HG02884 (cell line): ENCODE data around the gene LMTK2.

Experiments
- ATAC-seq: cut with Tn5 transposase; IDR thresholded peaks from one replicate; pipeline ENCODE4 v1.9.1; 2021; ENCODE audit warnings: mild to moderate bottlenecking, moderate library complexity; ENCODE audit not compliant: unreplicated experiment

LMTK2 gene

GRCh38 chr7:98200364-98200763 is 93.7 kb downstream of the LMTK2 start:
- peak; percentile 41 for ATAC-seq

GRCh38 chr7:98202367-98203195 is 95.9 kb downstream of the LMTK2 start:
- ATAC-seq: peak; percentile 85

DNA sequence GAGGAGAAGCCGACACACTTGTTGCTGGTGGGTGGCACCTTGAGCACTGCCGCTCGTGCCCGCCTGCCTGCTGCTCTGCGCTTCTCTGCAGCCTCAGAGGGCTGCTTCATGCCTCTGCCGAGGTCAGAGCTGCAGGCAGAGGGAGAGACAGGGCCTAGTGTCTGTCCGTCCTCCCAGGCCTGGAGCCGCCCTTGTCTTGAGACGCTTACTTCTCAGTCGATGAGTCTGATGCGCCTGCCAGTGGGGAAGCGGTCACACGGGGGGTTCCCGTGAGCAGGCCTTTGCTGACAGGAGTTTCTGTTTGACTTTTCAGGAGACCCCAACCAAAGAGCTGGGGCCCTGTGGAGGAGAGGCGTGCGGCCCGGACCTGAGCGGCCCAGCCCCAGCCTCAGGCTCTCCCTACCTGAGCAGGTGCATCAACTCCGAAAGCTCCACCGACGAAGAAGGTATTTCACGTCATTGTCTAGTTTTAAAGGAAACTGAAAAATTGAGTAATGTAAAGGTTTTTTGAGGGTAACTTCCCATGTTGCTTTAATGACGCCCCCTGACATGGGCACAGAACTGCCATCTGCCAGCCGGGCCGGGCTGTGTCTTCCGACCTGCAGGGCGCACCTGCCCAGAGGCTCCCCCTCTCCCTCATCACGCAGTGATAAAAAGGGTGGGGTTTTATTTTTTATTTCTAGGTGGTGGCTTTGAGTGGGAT is 96.8 kb downstream of the LMTK2 start:
- ATAC-seq: no peak

DNA sequence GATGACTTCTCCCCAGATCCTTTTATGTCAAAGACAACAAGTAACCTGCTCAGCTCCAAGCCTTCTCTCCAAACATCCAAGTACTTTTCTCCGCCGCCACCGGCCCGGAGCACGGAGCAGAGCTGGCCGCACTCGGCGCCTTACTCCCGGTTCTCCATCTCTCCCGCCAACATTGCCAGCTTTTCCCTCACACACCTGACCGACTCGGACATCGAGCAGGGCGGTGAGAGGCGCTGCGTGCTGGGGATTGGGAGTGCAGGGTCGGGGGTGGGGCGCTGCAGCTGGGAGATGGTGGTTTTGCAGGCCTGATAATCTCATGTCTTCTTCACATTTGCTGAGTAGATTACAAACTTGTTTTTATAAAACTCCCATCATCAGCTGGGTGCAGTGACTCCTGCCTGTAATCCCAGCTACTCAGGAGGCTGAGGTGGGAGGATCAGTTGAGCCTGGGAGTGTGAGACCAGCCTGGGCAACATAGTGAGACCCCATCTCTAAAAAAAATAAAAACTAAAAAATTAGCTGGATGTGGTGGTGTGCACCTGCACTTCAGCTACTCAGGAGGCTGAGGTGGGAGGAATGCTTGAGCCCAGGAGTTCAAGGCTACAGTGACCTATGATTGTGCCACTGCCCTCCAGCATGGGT is 97.4 kb downstream of the LMTK2 start:
- no peak for ATAC-seq

GRCh38 chr7:98204670-98205069 is 98.0 kb downstream of the LMTK2 start:
- no peak for ATAC-seq

DNA sequence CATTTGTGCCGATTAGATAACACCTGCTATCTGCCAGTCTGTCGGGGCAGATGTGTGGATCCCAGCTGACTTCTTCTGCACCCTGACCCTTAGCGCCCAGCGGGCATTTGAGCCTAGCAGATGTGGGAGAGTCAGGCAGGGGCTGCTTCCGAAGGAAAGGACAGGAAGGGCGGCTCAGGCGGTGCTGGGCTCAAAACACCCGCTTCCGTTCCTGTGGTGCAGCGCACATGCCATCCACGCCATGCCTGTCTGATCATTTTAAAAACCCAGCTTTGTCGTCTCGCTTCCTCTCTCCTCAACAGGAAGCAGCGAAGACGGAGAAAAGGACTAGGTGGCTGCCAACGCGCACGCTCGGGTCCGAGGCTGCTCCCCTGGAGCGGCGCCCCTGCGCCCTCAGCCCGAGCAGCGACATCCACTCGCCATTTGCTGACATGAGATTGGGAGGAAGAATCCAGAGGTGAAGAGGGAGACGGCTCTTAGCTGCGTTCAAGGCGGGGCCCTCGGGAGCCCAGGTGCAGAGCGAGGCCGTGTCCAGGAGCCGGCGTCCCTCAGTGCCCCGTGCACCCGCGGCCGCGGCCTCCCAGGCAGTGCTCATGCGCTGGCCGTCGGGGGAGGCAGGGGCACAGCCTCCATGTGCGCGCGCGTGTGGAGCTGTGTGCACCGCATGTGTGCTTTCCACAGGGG is 98.6 kb downstream of the LMTK2 start:
- no peak for ATAC-seq

GRCh38 chr7:98206451-98207330 is 100.0 kb downstream of the LMTK2 start:
- ATAC-seq: no peak

DNA sequence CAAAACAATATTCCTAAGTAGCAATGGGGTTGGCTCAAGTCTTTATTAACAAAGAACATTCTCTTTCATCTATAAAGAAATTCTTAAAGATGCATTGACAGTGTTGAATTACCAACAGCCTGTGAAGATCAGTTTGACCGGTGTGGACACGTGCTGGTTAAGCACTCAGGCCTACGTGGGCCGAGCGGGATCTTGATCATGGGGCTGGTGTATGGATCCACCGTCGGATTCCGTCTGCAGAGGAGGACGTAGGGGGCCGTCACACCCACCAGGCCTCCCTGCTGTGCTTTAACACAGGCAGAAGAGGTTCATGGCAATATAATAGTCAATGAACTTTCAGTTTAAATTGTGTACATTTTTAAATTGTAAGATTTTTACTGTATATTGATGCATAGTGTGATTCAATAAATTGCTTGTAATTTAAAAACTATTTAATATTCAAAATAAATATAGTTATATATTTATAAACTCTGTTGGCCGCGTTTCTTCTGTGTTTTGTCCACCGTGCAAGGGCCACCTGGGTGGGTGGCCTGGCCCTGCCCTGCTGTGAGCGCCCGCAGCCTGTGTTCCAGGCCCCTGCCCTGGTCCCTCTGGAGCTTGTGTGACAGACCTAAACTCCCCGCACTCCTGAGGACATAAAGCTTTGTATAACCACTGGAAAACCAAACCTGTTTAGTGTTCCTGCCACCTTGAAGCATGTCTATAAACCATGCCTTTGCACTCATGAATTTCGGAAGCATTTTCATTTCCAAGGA is 102.7 kb downstream of the LMTK2 start:
- no peak for ATAC-seq

GRCh38 chr7:98210513-98211220 is 104.0 kb downstream of the LMTK2 start:
- ATAC-seq: no peak

DNA sequence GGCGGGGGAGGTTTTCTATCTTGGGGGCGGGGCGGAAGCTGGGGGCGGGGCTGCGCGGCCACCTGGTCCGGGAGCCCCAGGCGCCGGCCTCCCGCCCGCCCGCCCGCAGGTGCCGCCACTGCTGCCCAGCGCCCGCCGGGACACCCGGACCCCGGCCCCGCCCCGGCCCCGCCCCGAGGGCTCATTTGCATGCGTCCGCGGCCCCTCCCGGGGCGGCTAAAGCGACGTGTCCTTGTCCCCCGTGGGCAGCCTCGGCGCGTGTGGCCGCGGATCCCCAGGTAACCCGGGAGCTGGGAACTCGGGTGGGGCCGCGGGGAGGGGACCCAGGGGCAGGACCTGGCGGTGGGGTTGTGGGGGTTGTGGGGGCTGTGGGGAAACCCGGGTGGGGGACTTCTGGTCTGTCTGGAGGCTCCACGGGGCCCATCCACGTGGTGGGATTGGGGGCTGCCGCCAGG is 104.6 kb downstream of the LMTK2 start, which contains the start of gene BHLHA15:
Gene BHLHA15, plus strand, starts transcription at position 219 of the 455 bp plus-strand sequence. CDS start 871 bp downstream, outside the sequence.
- no peak for ATAC-seq

DNA sequence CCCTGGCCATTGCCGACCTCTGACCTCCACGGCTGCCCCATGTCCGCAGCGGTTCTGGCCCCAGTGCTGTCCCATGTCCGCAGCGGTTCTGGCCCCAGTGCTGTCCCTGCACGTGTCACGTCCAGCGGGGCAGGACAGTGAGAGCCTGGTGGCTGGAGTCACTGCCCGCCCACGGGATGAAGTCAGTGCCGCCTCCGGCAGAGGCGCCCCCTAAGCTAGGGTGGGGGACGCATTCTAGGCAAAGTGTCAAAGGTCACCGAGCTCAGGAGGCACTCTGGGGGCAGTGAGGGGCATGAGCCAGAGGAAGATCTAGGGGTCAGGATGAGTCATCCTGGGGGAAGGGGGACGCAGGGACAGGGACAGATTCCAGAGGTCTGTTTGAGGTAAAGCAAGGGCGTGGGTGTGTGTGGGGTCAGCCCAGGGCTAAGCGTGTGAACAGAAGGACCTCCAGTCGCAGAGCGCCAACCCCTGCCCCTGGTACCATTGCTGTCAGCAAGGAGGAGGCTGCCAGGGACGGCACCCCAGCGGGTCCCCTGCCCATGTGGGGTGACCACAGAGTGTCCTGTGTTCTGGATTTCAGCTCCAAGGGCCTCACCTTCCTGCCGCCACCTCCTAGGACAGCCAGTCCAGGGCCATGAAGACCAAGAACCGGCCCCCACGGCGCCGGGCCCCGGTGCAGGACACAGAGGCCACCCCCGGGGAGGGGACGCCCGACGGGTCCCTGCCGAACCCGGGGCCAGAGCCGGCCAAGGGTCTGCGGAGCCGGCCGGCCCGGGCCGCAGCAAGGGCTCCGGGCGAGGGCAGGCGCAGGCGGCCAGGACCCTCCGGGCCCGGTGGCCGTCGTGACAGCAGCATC is 105.2 kb downstream of the LMTK2 start:
- ATAC-seq: no peak

GRCh38 chr7:98212532-98213041 is 105.9 kb downstream of the LMTK2 start:
- no peak for ATAC-seq

DNA sequence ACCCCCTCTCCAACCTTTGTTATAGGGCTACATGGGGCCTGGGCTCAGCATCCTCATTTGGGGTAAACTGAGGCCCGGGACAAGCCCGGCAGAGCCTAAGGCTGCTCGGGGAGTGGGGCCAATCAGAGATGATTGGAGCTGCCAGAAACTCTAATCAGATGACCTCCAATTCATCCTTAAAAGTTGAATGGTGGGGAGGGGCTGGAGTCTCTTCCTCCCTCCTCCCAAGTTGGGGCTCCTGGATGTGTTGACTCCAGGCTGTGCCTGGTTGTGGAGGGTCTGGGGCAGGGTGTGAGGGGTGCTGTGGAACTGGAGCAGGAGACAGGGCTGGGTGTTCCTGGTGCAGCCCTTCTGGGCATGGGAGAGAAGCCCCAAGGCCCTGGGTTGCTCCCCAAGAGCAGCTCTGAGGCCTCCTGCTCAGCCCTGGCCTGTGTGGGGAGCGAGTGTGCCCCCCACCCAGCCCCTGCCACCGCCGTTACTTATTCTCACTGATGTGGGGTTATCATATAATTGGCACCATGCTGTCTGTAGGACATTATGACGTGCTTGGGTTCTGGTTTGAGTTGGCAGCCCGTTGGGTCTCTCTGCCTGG is 106.7 kb downstream of the LMTK2 start:
- no peak for ATAC-seq

DNA sequence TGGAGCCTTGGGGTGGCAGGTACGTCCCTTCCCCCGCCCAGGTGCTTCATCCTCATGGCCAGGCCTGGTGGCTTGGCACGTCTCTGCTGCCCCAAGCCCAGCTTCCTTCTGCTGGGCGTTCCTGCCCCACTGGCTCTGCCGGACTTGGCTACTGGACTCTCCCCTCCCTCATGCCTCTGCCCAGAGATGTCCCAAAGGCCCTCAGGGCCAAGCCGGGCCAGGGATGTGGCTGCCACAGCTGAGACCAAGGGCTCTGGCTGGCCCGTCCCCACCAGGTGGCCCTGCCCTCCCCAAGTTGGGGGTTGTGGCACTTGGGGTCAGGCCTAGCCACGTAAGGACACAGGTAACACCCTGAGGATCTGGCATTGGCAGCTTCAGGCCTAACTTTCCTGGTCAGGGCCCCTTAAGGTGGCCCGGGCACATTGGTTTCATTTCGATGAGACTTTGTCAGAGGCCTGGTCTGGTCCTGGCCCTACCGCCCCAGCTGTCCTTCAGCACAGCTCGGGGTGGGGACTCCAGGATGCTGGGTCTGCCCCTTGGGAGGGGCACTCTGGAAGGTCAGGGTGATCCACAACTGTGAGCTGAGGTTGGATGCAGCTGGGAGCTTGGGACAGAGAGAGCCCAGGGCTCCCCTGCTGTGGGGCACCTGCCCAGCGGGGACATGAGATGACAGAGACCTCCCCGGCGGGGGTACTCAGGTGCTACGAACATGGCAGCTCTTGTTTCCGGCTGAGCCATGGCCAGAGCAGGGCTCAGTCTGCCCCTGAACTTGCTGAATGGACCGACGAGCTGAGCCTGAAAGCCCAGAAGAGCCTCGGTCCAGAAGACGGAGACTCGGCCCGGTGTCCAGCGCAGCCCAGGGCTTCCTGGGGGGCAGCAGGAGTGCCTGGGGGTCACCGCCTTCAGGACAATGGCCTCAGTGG is 107.5 kb downstream of the LMTK2 start:
- ATAC-seq: no peak

- no peak for ATAC-seq
These were observed 108.2 kb downstream of the LMTK2 start for GRCh38 chr7:98214811-98215321.
